Measurements from ENCODE around the gene COL24A1. TPM values are rescaled to one million over a fixed set of nuclear protein-coding genes. Genes with fewer than 3 reads are reported as not detected.

The COL24A1 gene
- total RNA-seq, 1 experiment from 2014 or later, result not detected

GRCh38 chr1:86155051-86155806 lies 1.3 kb downstream of the COL24A1 start:
- Histone ChIP-seq H3K79me2 (ENCODE audit: insufficient read depth, low read length) (no peaks in the 10 kb centered on the region), H4K20me1 (ENCODE audit: insufficient read depth) (no peaks in the 10 kb centered on the region), H3K4me3 (replicated peaks in 1 of 2; ENCODE audit: low read depth in 1 of 2, low read length in 2 of 2) (no peak overlapping the region), H3K27me3 (ENCODE audit: insufficient read depth, low read length) (no peaks in the 10 kb centered on the region), H3K27ac (ENCODE audit: low read depth, low read length) (no peak overlapping the region), H3K4me2 (ENCODE audit: low read length) (no peak overlapping the region), H3K9me3 (ENCODE audit: control insufficient read depth in 1 of 2, insufficient read depth in 1 of 2, low read depth in 1 of 2, low read length in 2 of 2) (no peaks in the 10 kb centered on the region), H3K9ac (ENCODE audit: low read length) (no peak overlapping the region), H3K9me2 (ENCODE audit: insufficient read depth) (no peaks in the 10 kb centered on the region), H3K36me3 (ENCODE audit: control insufficient read depth in 1 of 2, insufficient read depth in 2 of 2, low read length in 2 of 2) (no peaks in the 10 kb centered on the region), H2AFZ (ENCODE audit: low read depth, low read length, poor library complexity, severe bottlenecking) (no peak overlapping the region), H3K4me1 (ENCODE audit: control insufficient read depth in 1 of 2, insufficient read depth in 2 of 2, low read length in 2 of 2) (no peaks in the 10 kb centered on the region)
- RAD21 ChIA-PET (ENCODE audit: low non-redundant PET in 1 of 2, low total read pairs in 2 of 2, uncharacterized antibody in 2 of 2, unreplicated experiment in 2 of 2), result no interaction called here
- POLR2A ChIA-PET, result no interaction called here
- no TSS peak for BruUV-seq (replicated peaks)
- intact Hi-C loops (cut with micrococcal nuclease), result no loop called here
- TF ChIP-seq, protein P1, sequence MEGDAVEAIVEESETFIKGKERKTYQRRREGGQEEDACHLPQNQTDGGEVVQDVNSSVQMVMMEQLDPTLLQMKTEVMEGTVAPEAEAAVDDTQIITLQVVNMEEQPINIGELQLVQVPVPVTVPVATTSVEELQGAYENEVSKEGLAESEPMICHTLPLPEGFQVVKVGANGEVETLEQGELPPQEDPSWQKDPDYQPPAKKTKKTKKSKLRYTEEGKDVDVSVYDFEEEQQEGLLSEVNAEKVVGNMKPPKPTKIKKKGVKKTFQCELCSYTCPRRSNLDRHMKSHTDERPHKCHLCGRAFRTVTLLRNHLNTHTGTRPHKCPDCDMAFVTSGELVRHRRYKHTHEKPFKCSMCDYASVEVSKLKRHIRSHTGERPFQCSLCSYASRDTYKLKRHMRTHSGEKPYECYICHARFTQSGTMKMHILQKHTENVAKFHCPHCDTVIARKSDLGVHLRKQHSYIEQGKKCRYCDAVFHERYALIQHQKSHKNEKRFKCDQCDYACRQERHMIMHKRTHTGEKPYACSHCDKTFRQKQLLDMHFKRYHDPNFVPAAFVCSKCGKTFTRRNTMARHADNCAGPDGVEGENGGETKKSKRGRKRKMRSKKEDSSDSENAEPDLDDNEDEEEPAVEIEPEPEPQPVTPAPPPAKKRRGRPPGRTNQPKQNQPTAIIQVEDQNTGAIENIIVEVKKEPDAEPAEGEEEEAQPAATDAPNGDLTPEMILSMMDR (IDR thresholded peaks at IDR 0.05 in 2 of 3, conservative IDR thresholded peaks at IDR 0.05 in 1 of 3; ENCODE audit: borderline replicate concordance in 1 of 3, insufficient read depth in 1 of 3, low read depth in 2 of 3, low read length in 2 of 3), result no peak
- TF ChIP-seq FOSL1 (IDR thresholded peaks at IDR 0.05; ENCODE audit: low read depth) (no peak), SP1 (IDR thresholded peaks at IDR 0.05; ENCODE audit: low read depth) (no peak), EZH2phosphoT487 (IDR thresholded peaks at IDR 0.05; ENCODE audit: borderline replicate concordance) (no peak), JUND (IDR thresholded peaks at IDR 0.05) (no peak), ELF1 (IDR thresholded peaks at IDR 0.05; ENCODE audit: borderline replicate concordance, low read depth) (no peak), SIN3A (IDR thresholded peaks at IDR 0.05; ENCODE audit: low read depth) (no peak), EGR1 (IDR thresholded peaks at IDR 0.05; ENCODE audit: low read depth) (no peak), ZFX (IDR thresholded peaks at IDR 0.05) (no peak), RAD21 (IDR thresholded peaks at IDR 0.05; ENCODE audit: low read depth) (no peak), ZNF274 (IDR thresholded peaks at IDR 0.05; ENCODE audit: low read depth, low read length) (no peak), POLR2AphosphoS5 (IDR thresholded peaks at IDR 0.05; ENCODE audit: low read depth, low read length) (no peak), CBX3 (IDR thresholded peaks at IDR 0.05; ENCODE audit: low read depth) (no peak), TCF7L2 (IDR thresholded peaks at IDR 0.05; ENCODE audit: borderline replicate concordance, extremely low read depth, insufficient read depth, insufficient read length) (no peak), YY1 (IDR thresholded peaks at IDR 0.05; ENCODE audit: extremely low read depth, insufficient replicate concordance, low read depth, low read length) (no peak)
- TF ChIP-seq, protein P2, sequence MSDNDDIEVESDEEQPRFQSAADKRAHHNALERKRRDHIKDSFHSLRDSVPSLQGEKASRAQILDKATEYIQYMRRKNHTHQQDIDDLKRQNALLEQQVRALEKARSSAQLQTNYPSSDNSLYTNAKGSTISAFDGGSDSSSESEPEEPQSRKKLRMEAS (IDR thresholded peaks at IDR 0.05), result no peak
- TF ChIP-seq, protein P3, sequence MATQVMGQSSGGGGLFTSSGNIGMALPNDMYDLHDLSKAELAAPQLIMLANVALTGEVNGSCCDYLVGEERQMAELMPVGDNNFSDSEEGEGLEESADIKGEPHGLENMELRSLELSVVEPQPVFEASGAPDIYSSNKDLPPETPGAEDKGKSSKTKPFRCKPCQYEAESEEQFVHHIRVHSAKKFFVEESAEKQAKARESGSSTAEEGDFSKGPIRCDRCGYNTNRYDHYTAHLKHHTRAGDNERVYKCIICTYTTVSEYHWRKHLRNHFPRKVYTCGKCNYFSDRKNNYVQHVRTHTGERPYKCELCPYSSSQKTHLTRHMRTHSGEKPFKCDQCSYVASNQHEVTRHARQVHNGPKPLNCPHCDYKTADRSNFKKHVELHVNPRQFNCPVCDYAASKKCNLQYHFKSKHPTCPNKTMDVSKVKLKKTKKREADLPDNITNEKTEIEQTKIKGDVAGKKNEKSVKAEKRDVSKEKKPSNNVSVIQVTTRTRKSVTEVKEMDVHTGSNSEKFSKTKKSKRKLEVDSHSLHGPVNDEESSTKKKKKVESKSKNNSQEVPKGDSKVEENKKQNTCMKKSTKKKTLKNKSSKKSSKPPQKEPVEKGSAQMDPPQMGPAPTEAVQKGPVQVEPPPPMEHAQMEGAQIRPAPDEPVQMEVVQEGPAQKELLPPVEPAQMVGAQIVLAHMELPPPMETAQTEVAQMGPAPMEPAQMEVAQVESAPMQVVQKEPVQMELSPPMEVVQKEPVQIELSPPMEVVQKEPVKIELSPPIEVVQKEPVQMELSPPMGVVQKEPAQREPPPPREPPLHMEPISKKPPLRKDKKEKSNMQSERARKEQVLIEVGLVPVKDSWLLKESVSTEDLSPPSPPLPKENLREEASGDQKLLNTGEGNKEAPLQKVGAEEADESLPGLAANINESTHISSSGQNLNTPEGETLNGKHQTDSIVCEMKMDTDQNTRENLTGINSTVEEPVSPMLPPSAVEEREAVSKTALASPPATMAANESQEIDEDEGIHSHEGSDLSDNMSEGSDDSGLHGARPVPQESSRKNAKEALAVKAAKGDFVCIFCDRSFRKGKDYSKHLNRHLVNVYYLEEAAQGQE (IDR thresholded peaks at IDR 0.05; ENCODE audit: low read depth), result no peak
- ATAC-seq (no peak), DNase-seq (ENCODE audit: low read depth, low spot score) (no peak)
- CTCF ChIA-PET, result no interaction called here

Measured in HCT116 (cell line).